HepG2 (cell line): ENCODE results near the gene SRRM2. TPM values are rescaled to one million over a fixed set of nuclear protein-coding genes. Genes with fewer than 3 reads are reported as not detected.

Experiments
- HES4 ChIP-seq: sonication (generic); formaldehyde crosslinking; IDR thresholded peaks from 2 replicates; pipeline ENCODE4 v1.9.0; 2021; ENCODE audit warnings: mild to moderate bottlenecking, missing genetic modification reagents, borderline replicate concordance
- HOXA3 ChIP-seq: sonication (generic); formaldehyde crosslinking; IDR thresholded peaks from 2 replicates; pipeline ENCODE4 v1.5.0; 2020; ENCODE audit warnings: missing genetic modification reagents
- KLF11 ChIP-seq: IDR thresholded peaks from 2 replicates; pipeline ENCODE4 v1.6.1; 2016; ENCODE audit warnings: missing compliant biosample characterization
- KLF12 ChIP-seq: sonication (generic); formaldehyde crosslinking; IDR thresholded peaks from 2 replicates; pipeline ENCODE4 v1.4.0; 2020; ENCODE audit warnings: missing genetic modification reagents, borderline replicate concordance
- MIER2 ChIP-seq: IDR thresholded peaks from 2 replicates; pipeline ENCODE4 v1.6.1; 2016; ENCODE audit warnings: missing biosample characterization, missing genetic modification reagents
- NFATC3 ChIP-seq: sonication (generic); formaldehyde crosslinking; IDR thresholded peaks from 2 replicates; pipeline ENCODE4 v1.5.1; 2020; ENCODE audit warnings: mild to moderate bottlenecking, missing genetic modification reagents
- NFRKB ChIP-seq: fragments of 450-650 bp; IDR thresholded peaks from 2 replicates; pipeline ENCODE4 v1.6.1; 2017
- NFYB ChIP-seq: sonication (generic); formaldehyde crosslinking; IDR thresholded peaks from 2 replicates; pipeline ENCODE4 v1.4.0; 2020; ENCODE audit warnings: missing genetic modification reagents
- SP4 ChIP-seq: sonication (generic); formaldehyde crosslinking; IDR thresholded peaks from 2 replicates; pipeline ENCODE4 v1.8.1; 2023; ENCODE audit warnings: mild to moderate bottlenecking, missing genetic modification reagents
- YY1 ChIP-seq: IDR thresholded peaks from 2 replicates; pipeline ENCODE4 v1.6.1; 2011; ENCODE audit warnings: low read length, low read depth, moderate library complexity, mild to moderate bottlenecking; ENCODE audit not compliant: insufficient read depth, insufficient replicate concordance
- ZFY ChIP-seq: sonication (generic); formaldehyde crosslinking; IDR thresholded peaks from 2 replicates; pipeline ENCODE4 v1.4.0; 2020; ENCODE audit warnings: missing genetic modification reagents
- ZNF121 ChIP-seq: sonication (generic); formaldehyde crosslinking; IDR thresholded peaks from 2 replicates; pipeline ENCODE4 v1.5.0; 2020; ENCODE audit warnings: mild to moderate bottlenecking, missing genetic modification reagents
- ZNF160 ChIP-seq: sonication (generic); formaldehyde crosslinking; IDR thresholded peaks from 2 replicates; pipeline ENCODE4 v1.8.0; 2022; ENCODE audit warnings: mild to moderate bottlenecking, inconsistent platforms, missing genetic modification reagents
- ZNF773 ChIP-seq: sonication (generic); formaldehyde crosslinking; IDR thresholded peaks from 2 replicates; pipeline ENCODE4 v1.4.0; 2020; ENCODE audit warnings: missing genetic modification reagents, borderline replicate concordance
- ZNF782 ChIP-seq: sonication (generic); formaldehyde crosslinking; IDR thresholded peaks from 2 replicates; pipeline ENCODE4 v1.4.0; 2020; ENCODE audit warnings: missing genetic modification reagents, mild to moderate bottlenecking, borderline replicate concordance
- ZNF83 ChIP-seq: sonication (generic); formaldehyde crosslinking; IDR thresholded peaks from 2 replicates; pipeline ENCODE4 v1.4.0; 2020; ENCODE audit warnings: missing genetic modification reagents, mild to moderate bottlenecking, borderline replicate concordance
- polyA plus RNA-seq, 8 experiments: library from polyadenylated mRNA; depleted of rRNA in 3 of 8; stranded (reverse) in 7 of 8; unstranded in 1 of 8; fragments of >200 nt; fragmentation: Illumina TruSeq in 4 of 8; extraction: Trizol in 4 of 8; gene quantifications; 2 replicates each; pipeline versions ENCODE4 v1.2.1 to v1.2.3, GENCODE V29; 2011 to 2016; ENCODE audit warnings: low read depth in 4 of 8, missing spikeins in 1 of 8, mixed read lengths in 1 of 8; ENCODE audit not compliant: insufficient read depth in 1 of 8
- total RNA-seq, 5 experiments: library from RNA; depleted of rRNA; stranded (reverse); fragments of >200 nt; fragmentation: Illumina TruSeq; extraction: Trizol; gene quantifications; 2 replicates each; pipeline ENCODE4 v1.2.3, GENCODE V29; 2016; ENCODE audit warnings: low read depth in 1 of 5
- TF ChIP-seq, protein P1 (sequence below): sonication (generic); formaldehyde crosslinking; IDR thresholded peaks from 2 replicates; pipeline ENCODE4 v1.4.0; 2020; ENCODE audit warnings: missing genetic modification reagents, borderline replicate concordance
- TF ChIP-seq, protein P2 (sequence below): sonication (generic); formaldehyde crosslinking; IDR thresholded peaks from 2 replicates; pipeline ENCODE4 v1.8.0; 2022; ENCODE audit warnings: missing genetic modification reagents, mild to moderate bottlenecking, inconsistent platforms, borderline replicate concordance
- TF ChIP-seq, protein P3 (sequence below): IDR thresholded peaks from 2 replicates; pipeline ENCODE4 v1.6.1; 2018; ENCODE audit warnings: missing genetic modification reagents, mild to moderate bottlenecking, missing compliant biosample characterization
- TF ChIP-seq, protein P4 (sequence below): sonication (generic); formaldehyde crosslinking; conservative IDR thresholded peaks from 2 replicates; pipeline ENCODE4 v1.8.0; 2022; ENCODE audit warnings: low read depth, missing genetic modification reagents
- TF ChIP-seq, protein P5 (sequence below): sonication (generic); formaldehyde crosslinking; IDR thresholded peaks from 2 replicates; pipeline ENCODE4 v1.4.0; 2020; ENCODE audit warnings: missing genetic modification reagents

Gene SRRM2
- total and polyA plus RNA-seq, 2 of the 13 experiments (the other 11 are each of a cell fraction or from before 2014, with no cell fraction given), result 50.4 to 112 TPM

DNA sequence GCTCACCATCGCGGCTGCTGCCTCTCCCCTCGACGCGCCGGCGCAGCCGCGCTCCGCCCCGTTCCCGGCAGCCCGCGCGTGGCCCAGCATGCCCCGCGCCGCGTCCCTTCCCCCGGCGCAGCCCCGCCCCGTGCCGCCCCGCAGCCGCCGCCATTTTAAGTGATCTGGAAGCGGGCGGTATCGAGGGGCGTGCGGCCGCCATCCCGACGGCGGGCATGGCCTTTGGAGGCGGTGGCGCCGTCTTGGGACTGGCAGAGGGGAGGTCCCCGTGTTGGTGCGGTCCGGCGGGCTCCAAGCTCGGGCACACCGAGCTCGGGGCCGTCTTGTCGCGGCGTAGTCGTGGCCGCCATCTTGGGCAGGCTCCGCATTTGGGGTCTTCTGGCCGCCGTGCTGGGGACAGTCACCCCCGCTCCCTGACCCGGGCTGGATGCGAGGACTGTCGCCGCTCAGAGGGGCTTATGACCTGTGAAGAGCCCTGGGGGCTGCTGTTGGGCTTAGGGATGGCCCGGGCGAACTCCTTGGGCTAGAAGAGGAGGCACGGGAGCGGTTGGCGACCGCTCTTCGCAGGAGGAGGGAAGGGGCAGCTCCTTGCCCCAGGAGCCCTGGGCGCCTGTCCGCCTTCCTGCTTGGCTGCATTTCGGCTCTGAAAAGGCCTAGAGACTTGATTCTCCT is 24.9 kb downstream of the SRRM2 start, which contains the start of gene ELOB (continued):
- TF ChIP-seq, protein P1, sequence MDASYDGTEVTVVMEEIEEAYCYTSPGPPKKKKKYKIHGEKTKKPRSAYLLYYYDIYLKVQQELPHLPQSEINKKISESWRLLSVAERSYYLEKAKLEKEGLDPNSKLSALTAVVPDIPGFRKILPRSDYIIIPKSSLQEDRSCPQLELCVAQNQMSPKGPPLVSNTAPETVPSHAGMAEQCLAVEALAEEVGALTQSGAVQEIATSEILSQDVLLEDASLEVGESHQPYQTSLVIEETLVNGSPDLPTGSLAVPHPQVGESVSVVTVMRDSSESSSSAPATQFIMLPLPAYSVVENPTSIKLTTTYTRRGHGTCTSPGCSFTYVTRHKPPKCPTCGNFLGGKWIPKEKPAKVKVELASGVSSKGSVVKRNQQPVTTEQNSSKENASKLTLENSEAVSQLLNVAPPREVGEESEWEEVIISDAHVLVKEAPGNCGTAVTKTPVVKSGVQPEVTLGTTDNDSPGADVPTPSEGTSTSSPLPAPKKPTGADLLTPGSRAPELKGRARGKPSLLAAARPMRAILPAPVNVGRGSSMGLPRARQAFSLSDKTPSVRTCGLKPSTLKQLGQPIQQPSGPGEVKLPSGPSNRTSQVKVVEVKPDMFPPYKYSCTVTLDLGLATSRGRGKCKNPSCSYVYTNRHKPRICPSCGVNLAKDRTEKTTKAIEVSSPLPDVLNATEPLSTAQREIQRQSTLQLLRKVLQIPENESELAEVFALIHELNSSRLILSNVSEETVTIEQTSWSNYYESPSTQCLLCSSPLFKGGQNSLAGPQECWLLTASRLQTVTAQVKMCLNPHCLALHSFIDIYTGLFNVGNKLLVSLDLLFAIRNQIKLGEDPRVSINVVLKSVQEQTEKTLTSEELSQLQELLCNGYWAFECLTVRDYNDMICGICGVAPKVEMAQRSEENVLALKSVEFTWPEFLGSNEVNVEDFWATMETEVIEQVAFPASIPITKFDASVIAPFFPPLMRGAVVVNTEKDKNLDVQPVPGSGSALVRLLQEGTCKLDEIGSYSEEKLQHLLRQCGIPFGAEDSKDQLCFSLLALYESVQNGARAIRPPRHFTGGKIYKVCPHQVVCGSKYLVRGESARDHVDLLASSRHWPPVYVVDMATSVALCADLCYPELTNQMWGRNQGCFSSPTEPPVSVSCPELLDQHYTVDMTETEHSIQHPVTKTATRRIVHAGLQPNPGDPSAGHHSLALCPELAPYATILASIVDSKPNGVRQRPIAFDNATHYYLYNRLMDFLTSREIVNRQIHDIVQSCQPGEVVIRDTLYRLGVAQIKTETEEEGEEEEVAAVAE (CRISPR knock-in tag), result no peak
- TF ChIP-seq ZNF83 (CRISPR knock-in tag), result no peak
- TF ChIP-seq, protein P2, sequence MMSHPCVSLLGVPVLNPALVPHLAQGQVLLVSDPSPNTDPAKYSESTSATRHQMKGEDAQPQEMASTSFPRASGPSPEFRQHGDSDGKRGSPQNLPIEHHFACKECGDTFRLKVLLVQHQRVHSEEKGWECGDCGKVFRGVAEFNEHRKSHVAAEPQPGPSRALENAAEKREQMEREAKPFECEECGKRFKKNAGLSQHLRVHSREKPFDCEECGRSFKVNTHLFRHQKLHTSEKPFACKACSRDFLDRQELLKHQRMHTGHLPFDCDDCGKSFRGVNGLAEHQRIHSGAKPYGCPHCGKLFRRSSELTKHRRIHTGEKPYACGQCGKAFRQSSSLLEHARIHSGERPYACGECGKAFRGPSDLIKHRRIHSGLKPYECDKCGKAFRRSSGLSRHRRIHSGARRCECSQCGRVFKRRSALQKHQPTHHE, result peak; percentile 50; the same call in 1 of the 2 replicates
- TF ChIP-seq, protein P3, sequence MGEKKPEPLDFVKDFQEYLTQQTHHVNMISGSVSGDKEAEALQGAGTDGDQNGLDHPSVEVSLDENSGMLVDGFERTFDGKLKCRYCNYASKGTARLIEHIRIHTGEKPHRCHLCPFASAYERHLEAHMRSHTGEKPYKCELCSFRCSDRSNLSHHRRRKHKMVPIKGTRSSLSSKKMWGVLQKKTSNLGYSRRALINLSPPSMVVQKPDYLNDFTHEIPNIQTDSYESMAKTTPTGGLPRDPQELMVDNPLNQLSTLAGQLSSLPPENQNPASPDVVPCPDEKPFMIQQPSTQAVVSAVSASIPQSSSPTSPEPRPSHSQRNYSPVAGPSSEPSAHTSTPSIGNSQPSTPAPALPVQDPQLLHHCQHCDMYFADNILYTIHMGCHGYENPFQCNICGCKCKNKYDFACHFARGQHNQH (CRISPR knock-in tag), result no peak; the same call in 1 of the 2 replicates
- TF ChIP-seq HOXA3 (CRISPR knock-in tag), result peak; percentile 99
- TF ChIP-seq ZNF773 (CRISPR knock-in tag), result peak; percentile 81; the same call in 1 of the 2 replicates
- peak; percentile 59; the same call in 1 of the 2 replicates for TF ChIP-seq KLF12 (CRISPR knock-in tag)
- TF ChIP-seq ZFY (CRISPR knock-in tag), result peak; percentile 81
- TF ChIP-seq NFATC3 (CRISPR knock-in tag), result no peak
- no peak for TF ChIP-seq ZNF121 (CRISPR knock-in tag)
- TF ChIP-seq SP4 (CRISPR knock-in tag), result peak; percentile 59; the same call in 1 of the 2 replicates
- TF ChIP-seq, protein P4, sequence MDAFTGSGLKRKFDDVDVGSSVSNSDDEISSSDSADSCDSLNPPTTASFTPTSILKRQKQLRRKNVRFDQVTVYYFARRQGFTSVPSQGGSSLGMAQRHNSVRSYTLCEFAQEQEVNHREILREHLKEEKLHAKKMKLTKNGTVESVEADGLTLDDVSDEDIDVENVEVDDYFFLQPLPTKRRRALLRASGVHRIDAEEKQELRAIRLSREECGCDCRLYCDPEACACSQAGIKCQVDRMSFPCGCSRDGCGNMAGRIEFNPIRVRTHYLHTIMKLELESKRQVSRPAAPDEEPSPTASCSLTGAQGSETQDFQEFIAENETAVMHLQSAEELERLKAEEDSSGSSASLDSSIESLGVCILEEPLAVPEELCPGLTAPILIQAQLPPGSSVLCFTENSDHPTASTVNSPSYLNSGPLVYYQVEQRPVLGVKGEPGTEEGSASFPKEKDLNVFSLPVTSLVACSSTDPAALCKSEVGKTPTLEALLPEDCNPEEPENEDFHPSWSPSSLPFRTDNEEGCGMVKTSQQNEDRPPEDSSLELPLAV (CRISPR knock-in tag), result no peak
- TF ChIP-seq YY1, result peak; percentile 98
- TF ChIP-seq, protein P5, sequence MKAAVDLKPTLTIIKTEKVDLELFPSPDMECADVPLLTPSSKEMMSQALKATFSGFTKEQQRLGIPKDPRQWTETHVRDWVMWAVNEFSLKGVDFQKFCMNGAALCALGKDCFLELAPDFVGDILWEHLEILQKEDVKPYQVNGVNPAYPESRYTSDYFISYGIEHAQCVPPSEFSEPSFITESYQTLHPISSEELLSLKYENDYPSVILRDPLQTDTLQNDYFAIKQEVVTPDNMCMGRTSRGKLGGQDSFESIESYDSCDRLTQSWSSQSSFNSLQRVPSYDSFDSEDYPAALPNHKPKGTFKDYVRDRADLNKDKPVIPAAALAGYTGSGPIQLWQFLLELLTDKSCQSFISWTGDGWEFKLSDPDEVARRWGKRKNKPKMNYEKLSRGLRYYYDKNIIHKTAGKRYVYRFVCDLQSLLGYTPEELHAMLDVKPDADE, result no peak
- no peak for TF ChIP-seq NFYB (CRISPR knock-in tag)
- TF ChIP-seq ZNF160, result peak; percentile 75; the same call in 1 of the 2 replicates
- TF ChIP-seq NFRKB, result peak; percentile 90
- no peak for TF ChIP-seq KLF11 (CRISPR knock-in tag)
- TF ChIP-seq ZNF782, result peak; percentile 61; the same call in 1 of the 2 replicates
- TF ChIP-seq HES4 (CRISPR knock-in tag), result peak; percentile 84
- peak; percentile 10; the same call in 1 of the 2 replicates for TF ChIP-seq MIER2 (CRISPR knock-in tag)
